Fibroblast of mammary gland (primary cell): ENCODE results near the gene MSX1.

Source experiments
- DNase-seq: peaks from one replicate; pipeline ENCODE4 v3.0.0-alpha.2; 2010; ENCODE audit warnings: low read depth
- H3K4me3 ChIP-seq: 2 replicates; pipeline ENCODE4 v1.5.1; 2011; ENCODE audit warnings: low read depth, mild to moderate bottlenecking, low read length, moderate library complexity; ENCODE audit not compliant: control insufficient read depth
- CTCF ChIP-seq: conservative IDR thresholded peaks from 2 replicates; pipeline ENCODE4 v1.5.1; 2011; ENCODE audit warnings: low read depth, low read length, inconsistent platforms; ENCODE audit not compliant: control insufficient read depth, insufficient read depth

The MSX1 gene

GRCh38 chr4:4856071-4857000 lies 3.1 kb upstream of the MSX1 start:
- no peak overlapping the region for H3K4me3 ChIP-seq
- TF ChIP-seq CTCF: no peak
- DNase-seq: no peak

GRCh38 chr4:4857001-4857808 lies 2.3 kb upstream of the MSX1 start:
- no peak overlapping the region for H3K4me3 ChIP-seq
- TF ChIP-seq CTCF: no peak
- DNase-seq: no peak

- no peak for TF ChIP-seq CTCF
- no peak overlapping the region for H3K4me3 ChIP-seq
- no peak for DNase-seq
Observed at GRCh38 chr4:4857809-4858508, 1.5 kb upstream of the MSX1 start.

- peak overlapping the region; percentile 46 for H3K4me3 ChIP-seq
- TF ChIP-seq CTCF: no peak
- no peak for DNase-seq
Observed at GRCh38 chr4:4858527-4859324, 739 bp upstream of the MSX1 start.

- no peak for TF ChIP-seq CTCF
- peak; percentile 19 for DNase-seq
- peak overlapping the region; percentile 85 for H3K4me3 ChIP-seq
Observed at GRCh38 chr4:4859799-4860599, 534 bp downstream of the MSX1 start.
